ENCODE measurements around the gene MCM9.

The MCM9 gene

DNA sequence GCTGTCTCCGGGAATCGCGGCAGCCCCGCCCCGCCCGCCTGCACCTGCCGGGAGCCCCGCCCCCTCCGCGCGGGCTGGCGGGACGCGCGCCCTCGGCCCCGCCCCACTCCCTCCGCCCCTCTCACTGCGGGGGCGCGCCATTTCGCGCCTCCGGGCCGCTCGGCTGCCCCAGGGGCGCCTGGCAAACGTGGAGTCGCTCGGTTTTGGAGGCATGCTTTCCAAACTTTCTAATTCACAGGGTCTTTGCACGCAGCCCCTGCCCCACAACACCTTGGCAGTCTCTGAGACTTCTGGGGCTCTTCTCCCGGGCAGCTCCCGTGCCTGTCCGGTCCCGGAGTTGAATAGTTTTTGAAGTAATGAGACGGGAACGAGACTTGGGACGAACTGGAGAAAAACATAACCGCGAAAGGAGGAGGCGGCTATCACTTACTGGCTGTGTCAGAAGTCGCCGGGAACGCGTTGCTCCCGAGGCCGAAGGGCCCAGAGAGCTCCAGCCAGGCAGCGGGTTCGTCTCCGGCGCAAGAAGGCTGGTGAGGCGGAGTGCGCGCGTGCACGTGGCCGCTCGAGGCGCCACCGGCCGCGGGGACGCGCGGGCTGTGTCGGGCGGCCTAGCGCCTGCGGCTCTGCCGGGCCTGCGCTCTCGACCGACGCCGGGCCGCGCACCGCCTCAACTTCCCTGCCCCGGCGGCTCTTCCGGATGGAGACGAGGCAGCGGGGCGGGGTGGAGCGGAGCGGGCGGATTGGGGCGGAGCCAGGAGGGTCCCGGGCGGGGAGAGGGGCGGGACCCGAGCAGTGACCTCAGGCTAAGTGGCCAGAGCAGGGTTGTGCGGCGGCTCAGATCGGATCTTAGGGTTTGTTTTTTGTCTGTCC is at the start of gene MCM9:
TSS of gene MCM9 (minus strand) at position 699 of the 870 bp plus-strand sequence. CDS start 3,436 bp downstream, outside the sequence.
- peak; percentile 77 for DNase-seq (ENCODE audit: low spot score)

GRCh38 chr6:118984342-118984741 is 49.4 kb upstream of the MCM9 start:
- DNase-seq (ENCODE audit: low spot score) = no peak

DNA sequence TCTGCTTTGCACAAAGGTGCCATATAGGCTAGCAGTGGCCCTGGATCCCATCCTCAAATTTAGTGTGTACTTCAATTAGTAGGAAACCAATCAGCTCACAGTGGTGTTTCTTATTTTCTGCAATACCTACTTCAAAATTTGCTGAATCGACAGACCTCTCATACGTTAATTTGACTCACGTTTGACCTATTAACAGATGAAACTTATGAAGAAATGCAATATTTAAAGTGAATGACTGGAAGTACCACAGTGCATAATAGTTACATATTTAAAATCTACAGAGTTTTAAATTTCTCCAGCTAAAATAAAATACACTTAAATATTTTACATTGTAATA is 47.6 kb upstream of the MCM9 start:
- no peak for DNase-seq (ENCODE audit: low spot score)

DNA sequence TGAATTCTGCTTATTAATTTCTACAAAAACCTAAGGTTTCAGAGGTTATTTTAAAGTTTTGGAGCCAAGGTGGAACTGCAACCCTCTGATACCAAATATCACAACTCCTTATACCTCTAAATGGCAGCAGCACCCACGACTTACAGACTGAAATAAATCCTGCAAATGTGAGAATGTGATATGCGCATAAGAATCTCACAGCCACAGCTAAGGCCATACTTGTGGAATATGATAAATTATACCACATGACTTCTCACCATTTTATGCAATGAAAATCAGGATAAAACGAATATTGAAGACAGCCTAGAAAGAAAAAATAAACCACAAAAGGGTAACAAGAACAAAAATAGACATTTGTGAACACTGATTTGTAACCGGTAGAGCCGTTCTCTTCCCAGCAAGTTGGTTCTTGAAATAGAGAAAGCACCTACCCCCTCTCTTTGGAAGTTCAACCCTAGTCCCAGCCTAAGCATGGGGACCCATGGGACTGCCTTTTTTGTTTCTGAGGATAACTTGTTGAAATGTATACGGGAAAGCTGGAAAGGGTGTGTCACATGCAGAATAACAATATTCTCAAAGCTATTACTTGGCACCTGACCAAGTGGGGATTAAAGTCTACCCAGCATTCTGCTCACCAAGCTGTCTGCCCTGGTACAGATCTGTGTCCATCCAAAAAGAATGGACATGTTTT is 47.1 kb upstream of the MCM9 start:
- DNase-seq (ENCODE audit: low spot score) = no peak

DNA sequence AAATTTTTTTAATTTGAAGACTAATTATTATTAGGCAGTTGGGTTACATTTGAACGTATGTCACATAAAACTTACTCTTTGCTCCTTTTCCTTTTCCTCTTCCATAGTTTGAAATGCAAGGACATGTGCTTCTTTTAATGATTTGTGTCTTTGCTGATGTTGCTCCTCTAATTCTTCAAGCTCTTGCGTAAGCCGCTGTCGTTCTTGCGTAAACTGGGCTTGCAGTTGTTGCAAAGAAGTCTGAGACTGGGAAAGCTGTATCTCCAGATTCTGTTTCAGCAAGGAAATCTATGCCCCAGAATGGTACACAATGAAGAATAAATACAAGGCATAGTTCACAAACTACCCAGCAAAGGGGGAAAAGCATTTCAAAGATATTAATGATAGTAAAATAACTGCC is 45.1 kb upstream of the MCM9 start:
- DNase-seq (ENCODE audit: low spot score) = no peak

DNA sequence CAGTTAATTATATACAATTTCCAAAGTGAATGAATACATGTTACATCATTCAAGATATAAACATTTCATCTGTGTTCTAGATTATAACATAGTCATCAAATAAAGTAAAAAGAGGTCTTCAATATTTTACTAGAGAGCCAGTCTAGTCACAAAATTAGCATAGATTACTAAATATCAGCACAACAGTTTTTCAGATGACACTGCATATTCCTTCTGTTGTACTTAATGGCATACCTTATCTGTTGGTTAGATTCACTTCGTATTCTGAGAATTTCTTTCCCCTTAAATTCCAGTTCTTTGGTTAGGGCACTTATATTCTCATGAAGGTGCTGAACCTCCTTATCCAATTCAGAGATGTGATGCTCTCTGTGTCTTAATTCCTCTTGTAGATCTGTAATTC is 39.8 kb upstream of the MCM9 start:
- DNase-seq (ENCODE audit: low spot score) = no peak

DNA sequence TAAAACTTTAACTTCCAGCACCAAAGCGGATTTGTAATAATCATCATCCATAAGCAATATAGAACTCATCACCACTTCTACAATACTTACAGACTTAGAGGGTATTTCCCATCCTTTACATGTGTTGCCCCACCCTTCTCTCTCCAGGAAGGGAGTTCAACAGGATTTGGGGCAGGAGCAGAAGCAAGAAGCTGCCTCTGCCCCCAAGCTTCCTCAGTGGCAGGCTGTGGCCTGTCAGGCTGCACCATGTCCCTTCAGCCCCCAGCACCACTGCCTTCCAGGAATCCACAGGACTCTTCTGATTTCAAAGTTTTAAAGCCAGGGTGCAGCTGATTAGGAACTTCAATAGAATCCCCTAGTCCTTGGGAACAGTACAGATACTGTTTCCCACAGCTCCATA is 36.7 kb upstream of the MCM9 start:
- DNase-seq (ENCODE audit: low spot score) = no peak

DNA sequence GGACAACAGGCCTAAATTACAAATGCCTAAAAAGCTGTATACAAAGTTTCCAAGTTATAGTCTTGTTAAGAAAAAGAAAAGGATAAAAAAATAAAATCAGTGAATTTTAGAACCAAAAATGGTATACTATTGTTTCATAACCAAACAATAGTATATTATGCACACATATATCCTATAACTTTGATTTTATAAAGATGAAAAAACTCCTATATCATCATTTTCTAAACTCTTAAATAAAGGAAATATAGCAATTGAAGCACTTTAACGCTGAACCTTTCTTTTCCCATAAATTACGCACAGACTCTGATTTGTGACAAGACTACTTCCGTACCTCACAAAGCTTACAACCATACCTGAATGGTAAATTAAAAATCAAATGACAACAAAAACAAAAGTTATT is 35.9 kb upstream of the MCM9 start:
- DNase-seq (ENCODE audit: low spot score) = no peak

DNA sequence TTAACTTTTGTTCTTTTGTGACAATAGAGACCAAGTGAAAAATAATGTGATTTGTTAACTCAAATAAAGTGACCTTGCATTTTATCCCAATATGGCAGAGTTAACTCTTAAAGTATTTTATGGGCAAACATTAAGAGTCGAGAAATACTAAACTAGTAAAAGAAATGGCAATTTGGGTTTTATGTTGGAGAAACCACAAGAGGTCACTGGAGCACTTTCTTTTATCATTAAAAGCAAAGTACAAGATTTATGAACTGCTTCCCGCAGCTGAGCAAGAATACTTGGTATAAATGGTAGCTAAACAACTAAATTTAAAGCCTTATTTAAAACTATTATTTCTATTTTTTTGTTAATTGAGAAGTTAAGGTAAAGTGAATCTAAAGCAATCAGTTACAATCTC is 33.5 kb upstream of the MCM9 start:
- DNase-seq (ENCODE audit: low spot score) = peak; percentile 14

DNA sequence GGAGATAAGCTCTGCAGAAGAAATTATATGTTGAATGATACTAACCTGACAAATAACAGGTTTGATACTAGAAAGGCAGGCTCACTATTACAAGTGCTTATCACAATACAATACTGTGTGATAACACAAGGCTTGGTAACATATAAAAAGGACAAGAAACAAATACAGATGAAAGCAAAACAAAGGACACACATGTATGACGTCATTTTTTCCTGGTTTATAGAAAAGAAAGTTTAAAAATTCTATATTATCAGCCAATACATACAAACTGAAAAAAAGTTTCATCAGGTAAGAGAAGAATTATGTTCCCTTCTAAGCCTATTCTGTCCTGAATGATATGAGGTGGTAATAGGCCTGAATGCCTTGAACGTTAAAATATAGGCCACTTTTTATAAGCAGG is 32.3 kb upstream of the MCM9 start:
- no peak for DNase-seq (ENCODE audit: low spot score)

GRCh38 chr6:118965843-118966370 is 30.9 kb upstream of the MCM9 start:
- no peak for DNase-seq (ENCODE audit: low spot score)

- no peak for DNase-seq (ENCODE audit: low spot score)
These were observed 30.4 kb upstream of the MCM9 start for GRCh38 chr6:118965371-118965770.

- DNase-seq (ENCODE audit: low spot score) = no peak
These were observed 28.0 kb upstream of the MCM9 start for GRCh38 chr6:118963003-118963402.

- no peak for DNase-seq (ENCODE audit: low spot score)
These were observed 24.9 kb upstream of the MCM9 start for GRCh38 chr6:118959903-118960302.

DNA sequence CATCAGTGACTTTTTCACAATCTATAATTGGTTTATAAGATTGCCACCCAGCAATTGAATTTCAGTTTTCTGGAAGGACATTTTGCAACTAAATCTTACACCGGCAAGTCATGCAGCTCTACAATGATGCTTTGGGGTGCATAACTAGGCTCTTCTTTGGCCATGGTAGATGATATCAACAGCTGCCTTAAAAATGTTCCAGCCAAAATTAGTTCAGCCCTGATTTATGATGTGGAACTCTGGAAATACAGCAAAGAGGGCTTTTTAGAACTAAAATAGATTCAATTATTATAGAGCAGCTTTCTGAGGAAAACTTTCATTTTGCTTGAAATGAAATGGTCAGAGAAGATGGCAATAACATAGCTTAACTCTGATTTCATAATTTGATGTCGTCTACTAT is 18.4 kb upstream of the MCM9 start:
- no peak for DNase-seq (ENCODE audit: low spot score)

GRCh38 chr6:118952683-118953082 is 17.7 kb upstream of the MCM9 start:
- DNase-seq (ENCODE audit: low spot score) = no peak

DNA sequence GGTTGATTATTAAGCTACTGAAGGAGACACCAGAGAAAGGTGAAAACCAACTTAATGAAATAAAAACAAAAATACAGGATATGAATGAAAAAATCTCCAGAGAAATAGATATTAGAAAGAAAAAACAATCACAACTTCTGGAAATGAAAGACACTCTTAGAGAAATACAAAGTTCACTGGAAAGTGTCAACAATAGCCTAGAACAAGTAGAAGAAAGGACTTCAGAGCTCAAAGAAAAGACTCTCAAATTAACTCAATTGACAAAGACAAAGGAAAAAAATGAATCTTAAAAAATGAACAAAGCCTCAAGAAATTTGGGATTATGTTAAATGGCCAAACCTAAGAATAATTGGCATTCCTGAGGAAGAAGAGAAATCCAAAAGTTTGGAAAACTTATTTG is 10.3 kb upstream of the MCM9 start:
- DNase-seq (ENCODE audit: low spot score) = no peak

DNA sequence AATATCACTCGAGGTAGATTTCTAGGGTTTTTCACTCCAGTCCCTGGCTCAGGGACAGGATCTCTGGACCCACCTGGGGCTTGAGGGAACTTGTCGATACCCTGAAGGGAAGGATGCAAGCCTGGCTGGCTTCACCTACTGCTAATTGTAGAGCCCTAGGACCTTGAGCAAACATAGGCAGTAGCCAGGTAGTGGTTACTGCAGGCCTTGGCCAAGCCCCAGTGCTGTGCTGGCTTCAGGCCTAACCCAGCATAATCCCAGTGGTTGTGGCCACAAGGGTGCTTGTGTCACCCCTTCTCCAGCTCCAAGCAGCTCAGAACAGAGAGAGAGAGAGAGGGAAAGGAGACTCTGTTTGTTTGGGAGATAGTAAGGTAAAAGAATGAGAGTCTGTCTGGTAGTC is 5.8 kb upstream of the MCM9 start:
- DNase-seq (ENCODE audit: low spot score) = no peak

DNA sequence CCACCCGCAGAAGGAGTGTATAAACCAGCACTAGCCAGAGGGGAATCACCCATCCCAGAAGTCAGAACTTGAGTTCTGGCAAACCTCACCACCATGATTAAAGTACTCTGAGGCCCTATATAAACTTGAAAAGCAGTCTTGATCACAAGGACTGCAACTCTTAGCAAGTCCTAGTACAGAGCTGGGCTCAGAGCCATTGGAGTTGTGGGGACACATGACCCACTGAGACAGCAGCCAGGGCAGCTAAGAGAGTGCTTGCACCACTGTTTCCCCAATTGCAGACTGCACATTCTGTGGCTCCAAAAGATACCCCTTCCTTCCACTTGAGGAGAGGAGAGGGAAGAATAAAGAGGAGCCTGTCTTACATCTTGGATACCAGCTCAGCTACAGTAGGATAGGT is 4.7 kb upstream of the MCM9 start:
- no peak for DNase-seq (ENCODE audit: low spot score)

- DNase-seq (ENCODE audit: low spot score) = no peak
These were observed 1.2 kb upstream of the MCM9 start for GRCh38 chr6:118935978-118936703.

- DNase-seq (ENCODE audit: low spot score) = no peak
These were observed 341 bp upstream of the MCM9 start for GRCh38 chr6:118935331-118935668.

- no peak for DNase-seq (ENCODE audit: low spot score)
These were observed 1.0 kb downstream of the MCM9 start for GRCh38 chr6:118933855-118934460.
